22Rv1 (cell line): ENCODE measurements around the gene LIM2.

Source experiments
- H3K27ac ChIP-seq: fragments of 450-650 bp; 2 replicates; pipeline ENCODE4 v1.5.1; 2017
- CTCF ChIP-seq: fragments of 450-650 bp; IDR thresholded peaks from 2 replicates; pipeline ENCODE4 v1.5.1; 2017; ENCODE audit warnings: mild to moderate bottlenecking
- ZFX ChIP-seq: fragments of 450-650 bp; IDR thresholded peaks from 2 replicates; pipeline ENCODE4 v1.6.1; 2017; ENCODE audit warnings: antibody characterized with exemption, borderline replicate concordance

Gene LIM2

GRCh38 chr19:51341066-51341465 is 46.7 kb downstream of the LIM2 start:
- TF ChIP-seq ZFX: no peak
- no peak for TF ChIP-seq CTCF
- peak overlapping the region; percentile 63; the same call in 1 of the 2 replicates for H3K27ac ChIP-seq

- TF ChIP-seq ZFX (no peak), CTCF (peak; percentile 50)
- peak overlapping the region; percentile 86 for H3K27ac ChIP-seq
These were observed 47.8 kb downstream of the LIM2 start for GRCh38 chr19:51339687-51340656.

GRCh38 chr19:51339313-51339686 is 48.5 kb downstream of the LIM2 start:
- TF ChIP-seq ZFX: no peak
- no peak for TF ChIP-seq CTCF
- H3K27ac ChIP-seq: peak overlapping the region; percentile 86

GRCh38 chr19:51338563-51339312 is 49.0 kb downstream of the LIM2 start:
- TF ChIP-seq ZFX (no peak), CTCF (peak; percentile 96)
- peak overlapping the region; percentile 86 for H3K27ac ChIP-seq

GRCh38 chr19:51337861-51338562 is 49.8 kb downstream of the LIM2 start:
- TF ChIP-seq ZFX (no peak), CTCF (no peak)
- H3K27ac ChIP-seq: no peak overlapping the region; the same call in 1 of the 2 replicates

GRCh38 chr19:51337141-51337860 is 50.5 kb downstream of the LIM2 start:
- no peak for TF ChIP-seq ZFX
- no peak for TF ChIP-seq CTCF
- no peak overlapping the region for H3K27ac ChIP-seq
